GM06990 (cell line): ENCODE results near the gene EVC2.

Experiments
- DNase-seq: peaks from one replicate; pipeline ENCODE4 v3.0.0-alpha.2; 2011; ENCODE audit not compliant: insufficient read length; ENCODE audit errors: extremely low read depth
- H3K27me3 ChIP-seq: replicated peaks from 2 replicates; pipeline ENCODE4 v1.6.0; 2011; ENCODE audit warnings: low read length; ENCODE audit not compliant: control insufficient read depth, insufficient read depth
- H3K36me3 ChIP-seq: 2 replicates; pipeline ENCODE4 v1.5.1; 2011; ENCODE audit warnings: low read length; ENCODE audit not compliant: control insufficient read depth, insufficient read depth
- H3K4me3 ChIP-seq: replicated peaks from 2 replicates; pipeline ENCODE4 v1.5.1; 2011; ENCODE audit warnings: low read depth, mild to moderate bottlenecking, control low read depth, low read length
- CTCF ChIP-seq: IDR thresholded peaks from 2 replicates; pipeline ENCODE4 v1.5.1; 2011; ENCODE audit warnings: low read length, control low read depth, mild to moderate bottlenecking, inconsistent platforms; ENCODE audit not compliant: insufficient read depth, poor library complexity, severe bottlenecking

The EVC2 gene

GRCh38 chr4:5660185-5660584 lies 48.2 kb downstream of the EVC2 start:
- no peak for TF ChIP-seq CTCF
- peaks cover 2% of the 10 kb centered on the region for H3K36me3 ChIP-seq
- DNase-seq = no peak
- H3K27me3 ChIP-seq = no peaks in the 10 kb centered on the region
- H3K4me3 ChIP-seq = no peak overlapping the region

GRCh38 chr4:5658974-5659373 lies 49.4 kb downstream of the EVC2 start:
- TF ChIP-seq CTCF = no peak
- Histone ChIP-seq H3K36me3 (peaks cover 2% of the 10 kb centered on the region), H3K4me3 (no peak overlapping the region), H3K27me3 (no peaks in the 10 kb centered on the region)
- no peak for DNase-seq

GRCh38 chr4:5656415-5656814 lies 51.9 kb downstream of the EVC2 start:
- no peak for TF ChIP-seq CTCF

GRCh38 chr4:5654791-5655190 lies 53.6 kb downstream of the EVC2 start:
- DNase-seq = no peak
- Histone ChIP-seq H3K36me3 (peaks cover 2% of the 10 kb centered on the region), H3K4me3 (no peak overlapping the region), H3K27me3 (no peaks in the 10 kb centered on the region)
- no peak for TF ChIP-seq CTCF

More at GRCh38 chr4:5656415-5656814, 51.9 kb downstream of the EVC2 start:
- no peaks in the 10 kb centered on the region for H3K27me3 ChIP-seq
- no peak for DNase-seq
- peaks cover 2% of the 10 kb centered on the region for H3K36me3 ChIP-seq
- no peak overlapping the region for H3K4me3 ChIP-seq

GRCh38 chr4:5651089-5651488 lies 57.3 kb downstream of the EVC2 start:
- TF ChIP-seq CTCF = no peak
- H3K4me3 ChIP-seq = no peak overlapping the region

GRCh38 chr4:5650040-5650439 lies 58.3 kb downstream of the EVC2 start:
- Histone ChIP-seq H3K4me3 (no peak overlapping the region), H3K27me3 (no peaks in the 10 kb centered on the region), H3K36me3 (no peaks in the 10 kb centered on the region; the same call in 1 of the 2 replicates)
- no peak for DNase-seq
- no peak for TF ChIP-seq CTCF

More at GRCh38 chr4:5651089-5651488, 57.3 kb downstream of the EVC2 start:
- DNase-seq = no peak
- H3K27me3 ChIP-seq = no peaks in the 10 kb centered on the region
- H3K36me3 ChIP-seq = no peaks in the 10 kb centered on the region; the same call in 1 of the 2 replicates
